ENCODE data around the gene SUGCT. TPM values are rescaled to one million over a fixed set of nuclear protein-coding genes. Genes with fewer than 3 reads are reported as not detected.

SUGCT gene
- total and polyA plus RNA-seq, 9 of the 15 experiments (the other 6 are each of a cell fraction or from before 2014, with no cell fraction given) = 0.58 to 2.5 (median 1.4) TPM

DNA sequence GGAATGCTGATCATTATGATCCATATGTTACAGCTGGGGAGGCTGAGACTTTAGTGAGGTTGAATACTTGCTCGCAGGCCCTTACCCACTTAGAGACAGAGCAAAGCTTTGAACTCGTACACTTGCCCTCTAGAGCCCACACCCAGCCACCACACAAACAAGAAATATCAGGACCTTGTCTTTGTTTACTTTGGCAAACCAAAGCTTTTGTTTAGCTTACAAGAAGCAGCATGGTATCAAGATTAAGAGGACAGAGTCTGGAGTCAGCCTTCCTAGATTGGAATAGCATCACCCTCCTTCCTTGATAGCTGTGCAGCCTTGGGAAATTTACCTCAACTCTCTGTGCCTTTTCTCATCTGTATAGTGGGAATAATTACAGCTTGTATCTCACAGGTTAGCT lies 477.5 kb downstream of the SUGCT start:
- intact Hi-C loops (cut with micrococcal nuclease) (no loop called here), in situ Hi-C loops (cut with MboI) (no loop called here)
- H3K4me2 ChIP-seq (ENCODE audit: insufficient read depth, low read length) = no peak overlapping the region
- no peak for FAIRE-seq
- DNase-seq (ENCODE audit: extremely low read depth in 1 of 4, low spot score in 3 of 4) = no peak
- no peak overlapping the region for H3K27ac ChIP-seq (ENCODE audit: extremely low read depth, low read depth, low read length)
- POLR2A ChIA-PET = no interaction called here
- WGBS (ENCODE audit: insufficient coverage, low coverage, missing lambda C conversion rate) = 3% methylated on average over 2 of the region's 2 CpGs
- no TSS peak for BruUV-seq (replicated peaks)
- no peaks in the 10 kb centered on the region for H3K4me1 ChIP-seq (replicated peaks in 1 of 2; ENCODE audit: control insufficient read depth in 2 of 2, insufficient read depth in 2 of 2, low read length in 2 of 2)
- H2AFZ ChIP-seq (ENCODE audit: low read depth, low read length) = no peak overlapping the region
- no peak for ATAC-seq
- no peaks in the 10 kb centered on the region for H3K27me3 ChIP-seq (ENCODE audit: control insufficient read depth in 2 of 2, insufficient read depth in 2 of 2, low read length in 2 of 2)
- H3K9me1 ChIP-seq (ENCODE audit: control insufficient read depth, insufficient read depth, low read length) = no peaks in the 10 kb centered on the region
- H3K9ac ChIP-seq (ENCODE audit: insufficient read depth in 1 of 2, low read depth in 2 of 2, low read length in 2 of 2) = no peak overlapping the region
- no peaks in the 10 kb centered on the region for H4K20me1 ChIP-seq (replicated peaks; ENCODE audit: control insufficient read depth, insufficient read depth, low read length)
- H3K36me3 ChIP-seq (ENCODE audit: control insufficient read depth, insufficient read depth, low read length) = no peaks in the 10 kb centered on the region
- CTCF ChIA-PET (ENCODE audit: low intra/inter-chr PET ratio) = no interaction called here
- no peaks in the 10 kb centered on the region for H3K9me3 ChIP-seq (replicated peaks; ENCODE audit: control insufficient read depth, insufficient read depth, low read depth, low read length)
- H3K4me3 ChIP-seq = no peak overlapping the region
- H3K79me2 ChIP-seq (ENCODE audit: control insufficient read depth, insufficient read depth, low read length) = no peaks in the 10 kb centered on the region
- TF ChIP-seq MGA (IDR thresholded peaks at IDR 0.05) (no peak), SIRT6 (IDR thresholded peaks at IDR 0.05; ENCODE audit: low read depth, low read length) (no peak), MAFK (IDR thresholded peaks at IDR 0.05; ENCODE audit: low read length) (no peak), ILF3 (IDR thresholded peaks at IDR 0.05; ENCODE audit: borderline replicate concordance) (no peak), ELK3 (CRISPR knock-in tag; IDR thresholded peaks at IDR 0.05) (no peak)

All from K562 (cell line).